Stimulated activated CD4-positive, alpha-beta T cell treated with anti-CD3 and anti-CD28 coated beads, Interleukin-1b, Interleukin-23, amount 100 ng/mL, for 4 hours (primary cell): ENCODE data around the gene PDE6D.
A peak's percentile ranks its signal among the peaks of the same experiment; 100 is the strongest.

ENCODE experiments used
- DNase-seq, 2 donors: peaks; one replicate each; pipeline ENCODE4 v3.0.0-alpha.2; 2020; ENCODE audit warnings: low read depth in 2 of 2

The PDE6D gene

GRCh38 chr2:231780909-231781797 is at the start of gene PDE6D:
Gene PDE6D, minus strand, starts transcription at chr2:231781282. Its CDS starts 168 bp downstream, at chr2:231781114.
- peak; percentile 93 for DNase-seq

GRCh38 chr2:231821908-231822307 is 40.8 kb upstream of the PDE6D start:
- DNase-seq = no peak

GRCh38 chr2:231820786-231821303 is 39.8 kb upstream of the PDE6D start:
- no peak for DNase-seq

- no peak for DNase-seq
Measured at GRCh38 chr2:231819447-231820042, 38.5 kb upstream of the PDE6D start.

- no peak for DNase-seq
Measured at GRCh38 chr2:231816327-231817026, 35.4 kb upstream of the PDE6D start.

- DNase-seq = no peak
Measured at GRCh38 chr2:231810905-231811304, 29.8 kb upstream of the PDE6D start.

GRCh38 chr2:231807020-231807419 is 25.9 kb upstream of the PDE6D start:
- no peak for DNase-seq

GRCh38 chr2:231803501-231804138 is 22.5 kb upstream of the PDE6D start:
- DNase-seq = no peak

GRCh38 chr2:231800493-231801091 is 19.5 kb upstream of the PDE6D start:
- DNase-seq = peak in 1 of 2 donors; percentile 26

- no peak for DNase-seq
Measured at GRCh38 chr2:231795525-231796327, 14.6 kb upstream of the PDE6D start.

GRCh38 chr2:231794383-231794782 is 13.3 kb upstream of the PDE6D start:
- no peak for DNase-seq

- DNase-seq = no peak
Measured at GRCh38 chr2:231791107-231791506, 10.0 kb upstream of the PDE6D start.

GRCh38 chr2:231786917-231787292 is 5.8 kb upstream of the PDE6D start:
- no peak for DNase-seq

GRCh38 chr2:231786177-231786916 is 5.3 kb upstream of the PDE6D start, which contains the start of gene COPS7B:
Gene COPS7B, plus strand, starts transcription at chr2:231786445. Its CDS starts 2,126 bp downstream, at chr2:231788571.
- DNase-seq = peak; percentile 73 to 77

- DNase-seq = no peak
Measured at GRCh38 chr2:231785822-231786176, 4.7 kb upstream of the PDE6D start.

GRCh38 chr2:231785413-231785812 is 4.3 kb upstream of the PDE6D start:
- no peak for DNase-seq

GRCh38 chr2:231781798-231782726 is 980 bp upstream of the PDE6D start:
- no peak for DNase-seq

- no peak for DNase-seq
Measured at GRCh38 chr2:231780123-231780908, 766 bp downstream of the PDE6D start.
